HG03460 (cell line): ENCODE data around the gene MAP3K20.
"Not testable (repeated sequence)": the region's sequence is repeated elsewhere in the genome, so short reads cannot be mapped to it uniquely, and the experiment has no call there.

ENCODE experiments used
- ATAC-seq: cut with Tn5 transposase; IDR thresholded peaks from one replicate; pipeline ENCODE4 v1.9.1; 2021; ENCODE audit not compliant: unreplicated experiment

The MAP3K20 gene

GRCh38 chr2:173305303-173305702, 229.7 kb downstream of the MAP3K20 start:
- no peak for ATAC-seq

GRCh38 chr2:173307293-173307692, 231.6 kb downstream of the MAP3K20 start:
- no peak for ATAC-seq

DNA sequence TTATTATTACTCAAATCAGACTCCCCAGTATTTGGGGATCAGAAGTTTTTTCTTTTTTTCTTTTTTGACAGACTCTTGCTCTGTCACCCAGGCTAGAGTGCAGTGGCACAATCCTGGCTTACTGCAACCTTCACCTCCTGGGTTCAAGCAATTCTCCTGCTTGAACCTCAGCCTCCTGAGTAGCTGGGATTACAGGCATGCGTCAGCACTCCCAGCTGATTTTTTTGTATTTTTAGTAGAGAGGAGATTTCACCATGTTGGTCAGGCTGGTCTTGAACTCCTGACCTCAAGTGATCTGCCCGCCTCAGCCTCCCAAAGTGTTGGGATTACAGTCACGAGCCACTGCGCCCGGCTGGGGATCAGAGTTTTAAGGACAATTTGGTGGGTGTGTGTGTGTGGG, 233.7 kb downstream of the MAP3K20 start:
- ATAC-seq, result not testable (repeated sequence)

GRCh38 chr2:173311844-173312606, 236.4 kb downstream of the MAP3K20 start:
- ATAC-seq, result no peak
